Hepatocyte (in vitro differentiated cells): ENCODE results near the gene AQR.

ENCODE experiments used
- EZH2phosphoT487 ChIP-seq: fragments of 200-600 bp; sonication (generic); IDR thresholded peaks from one replicate; pipeline ENCODE4 v1.6.1; 2018; ENCODE audit warnings: antibody characterized with exemption, mild to moderate bottlenecking, low read depth, moderate library complexity; ENCODE audit not compliant: unreplicated experiment, severe bottlenecking
- TF ChIP-seq, protein P1 (sequence below): fragments of 200-600 bp; sonication (generic); IDR thresholded peaks from 2 replicates; pipeline ENCODE4 v1.5.1; 2016; ENCODE audit warnings: antibody characterized with exemption, mild to moderate bottlenecking; ENCODE audit not compliant: poor library complexity

DNA sequence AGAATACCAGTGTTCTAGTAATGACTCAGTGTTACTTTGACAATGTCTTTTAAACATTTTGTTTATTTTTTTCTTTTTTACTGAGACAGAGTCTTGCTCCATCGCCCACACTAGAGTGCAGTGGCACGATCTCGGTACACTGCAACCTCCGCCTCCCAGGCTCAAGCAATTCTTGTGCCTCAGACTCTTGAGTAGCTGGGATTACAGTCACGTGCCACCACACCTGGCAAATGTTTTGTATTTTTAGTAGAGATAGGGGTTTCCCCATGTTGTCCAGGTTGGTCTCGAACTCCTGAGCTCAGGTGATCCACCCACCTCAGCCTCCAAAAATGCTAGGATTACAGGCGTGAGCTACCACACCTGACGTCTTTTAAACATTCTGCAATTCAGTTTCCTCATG, 15.7 kb downstream of the AQR start:
- TF ChIP-seq, protein P1, sequence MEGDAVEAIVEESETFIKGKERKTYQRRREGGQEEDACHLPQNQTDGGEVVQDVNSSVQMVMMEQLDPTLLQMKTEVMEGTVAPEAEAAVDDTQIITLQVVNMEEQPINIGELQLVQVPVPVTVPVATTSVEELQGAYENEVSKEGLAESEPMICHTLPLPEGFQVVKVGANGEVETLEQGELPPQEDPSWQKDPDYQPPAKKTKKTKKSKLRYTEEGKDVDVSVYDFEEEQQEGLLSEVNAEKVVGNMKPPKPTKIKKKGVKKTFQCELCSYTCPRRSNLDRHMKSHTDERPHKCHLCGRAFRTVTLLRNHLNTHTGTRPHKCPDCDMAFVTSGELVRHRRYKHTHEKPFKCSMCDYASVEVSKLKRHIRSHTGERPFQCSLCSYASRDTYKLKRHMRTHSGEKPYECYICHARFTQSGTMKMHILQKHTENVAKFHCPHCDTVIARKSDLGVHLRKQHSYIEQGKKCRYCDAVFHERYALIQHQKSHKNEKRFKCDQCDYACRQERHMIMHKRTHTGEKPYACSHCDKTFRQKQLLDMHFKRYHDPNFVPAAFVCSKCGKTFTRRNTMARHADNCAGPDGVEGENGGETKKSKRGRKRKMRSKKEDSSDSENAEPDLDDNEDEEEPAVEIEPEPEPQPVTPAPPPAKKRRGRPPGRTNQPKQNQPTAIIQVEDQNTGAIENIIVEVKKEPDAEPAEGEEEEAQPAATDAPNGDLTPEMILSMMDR = no peak
- no peak for TF ChIP-seq EZH2phosphoT487
